Transverse colon (tissue), 3 donors: ENCODE data around the gene LIMK1.

Source experiments
- CTCF ChIP-seq, 5 experiments: fragments of 200-600 bp in 3 of 5; fragments of 450-650 bp in 2 of 5; sonication (generic) in 3 of 5; IDR thresholded peaks; 1 replicate in 2 of 5; 2 replicates in 3 of 5; pipeline ENCODE4 v1.5.1; 2016 to 2017; ENCODE audit warnings: antibody characterized with exemption in 5 of 5, inconsistent platforms in 3 of 5, mild to moderate bottlenecking in 2 of 5, moderate library complexity in 1 of 5
- EP300 ChIP-seq: sonication (generic); formaldehyde crosslinking; IDR thresholded peaks from one replicate; pipeline ENCODE4 v1.6.1; 2017; ENCODE audit warnings: antibody characterized with exemption, low read depth

GRCh38 chr7:74129887-74130286, 46.3 kb downstream of the LIMK1 start:
- TF ChIP-seq EP300 = no peak
- no peak for TF ChIP-seq CTCF (IDR thresholded peaks at IDR 0.05)
